HG02840 (cell line): ENCODE measurements around the gene STX1A.
"Not testable (repeated sequence)": the region's sequence is repeated elsewhere in the genome, so short reads cannot be mapped to it uniquely, and the experiment has no call there.

Experiments used
- ATAC-seq: cut with Tn5 transposase; IDR thresholded peaks from one replicate; pipeline ENCODE4 v1.9.1; 2021; ENCODE audit warnings: mild to moderate bottlenecking, moderate library complexity, moderate number of reproducible peaks; ENCODE audit not compliant: unreplicated experiment, low FRiP score

The STX1A gene

DNA sequence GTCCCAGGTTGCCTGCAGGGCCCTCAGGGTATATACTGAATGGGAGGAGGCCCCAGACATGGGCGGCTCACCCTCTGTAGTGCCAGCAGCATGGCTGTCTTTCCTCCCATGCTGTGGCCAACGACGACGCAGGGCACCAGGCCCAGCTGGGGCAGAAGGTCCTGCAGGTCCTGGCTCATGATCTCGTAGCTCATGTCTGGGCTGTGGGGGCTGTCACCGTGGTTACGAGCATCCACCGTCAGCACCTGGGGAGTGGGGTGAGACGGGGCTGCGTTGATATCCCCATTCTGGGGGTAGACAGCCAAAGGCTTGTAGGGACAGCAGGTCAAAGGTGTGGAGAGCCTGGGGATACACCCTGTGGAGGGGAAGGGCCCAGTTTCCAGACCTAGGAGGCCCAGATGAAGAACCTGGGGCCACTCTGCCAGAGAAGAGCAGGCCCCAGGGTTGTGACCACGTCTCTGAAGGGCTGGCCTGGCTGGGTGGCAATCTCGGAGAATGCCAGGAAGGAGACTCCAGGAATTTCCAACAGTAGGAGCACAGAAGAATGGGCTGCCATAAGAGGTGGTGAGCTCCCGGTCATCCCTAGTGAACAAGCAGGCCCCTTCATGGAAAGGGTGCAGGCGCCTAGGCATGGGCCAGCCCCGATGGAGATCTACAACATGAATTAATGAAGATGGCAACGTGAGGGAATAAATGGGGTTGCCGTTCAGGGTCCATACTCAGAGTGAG, 18.2 kb upstream of the STX1A start:
- no peak for ATAC-seq

- ATAC-seq, result no peak
Observed at GRCh38 chr7:73736885-73737284, 17.4 kb upstream of the STX1A start.

GRCh38 chr7:73735528-73735905, 16.0 kb upstream of the STX1A start:
- ATAC-seq, result no peak

DNA sequence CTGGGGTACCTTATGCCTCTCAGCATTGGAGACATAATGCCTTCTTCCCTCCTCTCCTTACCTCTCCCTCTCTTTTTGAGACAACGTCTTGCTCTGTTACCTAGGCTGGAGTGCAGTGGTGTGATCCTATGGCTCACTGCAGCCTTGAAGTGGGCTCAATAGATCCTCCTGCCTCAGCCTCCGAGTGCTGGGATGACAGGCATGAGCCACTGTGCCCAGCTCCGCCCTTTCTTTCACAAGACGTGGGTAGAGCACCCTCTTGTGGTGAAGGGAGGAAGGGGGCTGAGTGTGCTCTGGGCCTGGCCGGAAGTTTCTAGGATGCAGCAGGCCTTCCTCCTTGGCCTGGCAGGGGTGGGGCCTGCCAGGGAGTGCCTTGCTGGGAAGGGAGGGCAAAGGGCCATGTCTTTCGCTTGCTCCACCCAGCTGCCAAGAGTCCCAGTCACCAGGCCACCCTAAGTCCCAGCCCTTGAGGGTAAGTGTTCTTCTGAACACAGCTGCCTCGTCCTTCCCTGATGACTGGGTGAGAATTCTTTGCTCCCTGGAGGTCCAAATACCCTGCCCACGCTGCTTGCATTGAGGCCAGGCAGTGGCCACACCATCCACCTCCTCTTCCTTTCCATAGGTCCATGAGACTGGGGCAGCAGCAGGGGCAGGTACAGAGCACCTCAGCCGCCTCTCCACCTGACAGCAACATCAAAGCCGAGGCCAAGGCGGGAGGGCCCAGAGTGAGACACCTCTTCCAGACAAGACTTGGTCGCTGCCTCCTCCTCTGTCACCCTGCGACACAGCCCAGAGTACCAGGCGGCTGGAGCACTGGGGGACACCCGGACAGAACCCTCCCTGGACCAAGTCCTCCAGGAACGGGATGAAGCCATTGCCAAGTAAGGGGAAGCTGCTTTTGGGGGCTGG, 15.4 kb upstream of the STX1A start:
- no peak for ATAC-seq

- no peak for ATAC-seq
Observed at GRCh38 chr7:73732397-73732796, 12.9 kb upstream of the STX1A start.

GRCh38 chr7:73730485-73730884, 11.0 kb upstream of the STX1A start:
- no peak for ATAC-seq

GRCh38 chr7:73728551-73728950, 9.1 kb upstream of the STX1A start:
- no peak for ATAC-seq

GRCh38 chr7:73727952-73728351, 8.5 kb upstream of the STX1A start:
- no peak for ATAC-seq

- ATAC-seq, result no peak
Observed at GRCh38 chr7:73726083-73726466, 6.6 kb upstream of the STX1A start.

DNA sequence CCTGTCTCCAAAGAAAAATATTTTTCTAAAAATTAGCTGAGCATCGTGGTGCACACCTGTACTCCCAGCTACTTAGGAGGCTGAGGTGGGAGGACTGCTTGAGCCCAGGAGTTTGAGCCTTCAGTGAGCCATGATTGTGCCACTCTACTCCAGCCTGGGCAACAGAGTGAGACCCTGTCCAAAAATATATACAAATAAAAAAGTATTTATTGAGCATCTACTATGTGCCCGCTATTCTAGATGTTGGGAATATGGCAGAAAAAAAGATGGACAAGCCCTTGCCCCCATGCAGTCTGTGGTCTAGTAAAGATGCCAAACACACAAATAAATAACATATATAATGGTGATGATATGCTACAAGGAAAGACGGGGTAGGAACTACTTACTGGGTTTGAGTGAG, 4.3 kb upstream of the STX1A start:
- no peak for ATAC-seq

GRCh38 chr7:73722785-73723184, 3.3 kb upstream of the STX1A start:
- ATAC-seq, result no peak

GRCh38 chr7:73722182-73722581, 2.7 kb upstream of the STX1A start:
- ATAC-seq, result not testable (repeated sequence)

GRCh38 chr7:73721377-73721817, 1.9 kb upstream of the STX1A start:
- ATAC-seq, result no peak

- ATAC-seq, result not testable (repeated sequence)
Observed at GRCh38 chr7:73720443-73720842, 974 bp upstream of the STX1A start.

- ATAC-seq, result no peak
Observed at GRCh38 chr7:73719806-73720169, 319 bp upstream of the STX1A start.

- ATAC-seq, result no peak
Observed at GRCh38 chr7:73718438-73718881, 1.0 kb downstream of the STX1A start.

- ATAC-seq, result no peak
Observed at GRCh38 chr7:73717991-73718405, 1.5 kb downstream of the STX1A start.

GRCh38 chr7:73717025-73717807, 2.3 kb downstream of the STX1A start:
- no peak for ATAC-seq

DNA sequence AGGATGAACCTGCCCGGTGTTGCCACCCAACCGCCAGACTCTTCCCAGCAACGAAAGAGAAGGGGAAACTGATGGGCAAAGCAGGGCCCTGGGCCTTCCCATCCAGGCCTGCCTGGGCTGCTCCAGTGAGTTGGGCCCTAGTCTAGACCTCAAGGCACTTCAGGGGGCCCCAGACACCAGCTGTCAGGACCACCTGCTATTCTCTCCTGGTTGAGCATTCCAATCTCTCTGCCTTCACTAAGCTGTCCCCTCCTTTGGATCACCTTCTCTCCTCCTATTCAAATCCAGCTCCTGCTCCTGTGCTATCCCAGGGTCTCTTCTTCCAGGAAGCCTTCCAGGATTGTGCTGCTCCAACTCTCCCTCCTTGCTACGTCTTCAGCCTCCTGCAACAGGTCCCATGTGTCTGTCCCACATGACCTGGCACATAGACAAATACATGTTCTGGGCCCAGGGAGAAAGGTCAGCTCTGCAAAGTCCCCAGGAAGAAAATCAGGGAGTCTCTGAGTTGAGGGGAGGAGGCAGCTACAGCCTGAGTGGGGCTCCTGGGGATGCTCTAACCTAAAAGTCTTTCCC, 3.1 kb downstream of the STX1A start:
- ATAC-seq, result no peak

DNA sequence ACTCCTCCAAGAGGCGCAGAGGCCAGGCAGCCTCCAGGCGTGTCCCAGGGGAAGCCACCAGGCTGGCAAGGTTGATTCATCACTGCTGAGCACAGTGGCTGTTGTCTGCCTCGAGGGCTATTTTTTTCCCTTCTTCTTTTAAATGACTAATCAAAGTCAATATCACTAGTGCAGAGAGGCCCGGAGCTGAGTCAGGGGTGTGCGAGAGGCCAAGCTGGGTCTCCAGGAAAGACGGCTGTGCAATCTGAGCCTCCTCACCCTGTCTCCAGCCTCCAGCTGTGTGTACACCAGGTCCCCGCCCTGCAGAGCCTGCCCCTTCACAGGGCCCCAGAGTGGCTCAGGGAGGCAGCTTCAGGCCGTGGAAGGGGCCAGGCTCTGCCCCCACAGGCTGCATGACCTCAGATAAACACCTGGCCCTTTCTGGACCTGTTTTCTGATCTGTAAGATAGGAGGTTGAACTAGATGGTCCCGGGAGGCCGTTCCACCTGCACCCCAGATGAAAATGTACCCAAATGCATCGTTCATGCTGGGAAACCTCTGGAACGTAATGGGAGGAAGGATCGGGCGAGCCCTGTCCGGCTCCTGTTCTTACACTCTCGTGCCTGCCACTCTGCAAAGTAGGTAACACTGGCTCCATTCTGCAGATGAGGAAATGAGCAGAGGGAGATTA, 3.7 kb downstream of the STX1A start:
- no peak for ATAC-seq
